ENCODE results near the gene CUL2. TPM values are rescaled to one million over a fixed set of nuclear protein-coding genes. Genes with fewer than 3 reads are reported as not detected.

The CUL2 gene
- total RNA-seq, 2 experiments from 2014 or later = 37.4 to 40.2 TPM

- peak within 1 kb of the TSS; percentile 98 for H3K27ac Mint-ChIP-seq
- ATAC-seq (peak; percentile 91), DNase-seq (peak; percentile 100)
- H3K36me3 Mint-ChIP-seq (ENCODE audit: low read depth) = peaks cover 22% of the 10 kb centered on the region
- peak within 1 kb of the TSS; percentile 97 for H3K4me3 Mint-ChIP-seq
- CTCF ChIA-PET = interaction anchor here (0.6 to 12.6 kb wide), 17 partner anchors 8 to 224 kb away, joined by 3 to 255 read pairs (median 5); no protein-coding TSS in a partner anchor
- no peaks in the 10 kb centered on the region for H3K27me3 Mint-ChIP-seq
- POLR2A ChIA-PET = interaction anchor here (0.9 to 5.0 kb wide), 22 partner anchors 11 to 229 kb away, joined by 3 to 81 read pairs (median 6); partner anchors contain the start of gene CUL2
- H3K9me3 Mint-ChIP-seq = no peaks in the 10 kb centered on the region
- TF ChIP-seq CTCF (IDR thresholded peaks at IDR 0.05) = peak; percentile 69
- intact Hi-C loops (cut with micrococcal nuclease) = loop anchor here (1.0 to 10.0 kb wide), 2 partner anchors 69 to 208 kb away; partner anchors contain the start of gene CCNY
- peaks cover 51% of the 10 kb centered on the region for H3K4me1 Mint-ChIP-seq (ENCODE audit: low read depth)
These were observed 36.6 kb upstream of the CUL2 start, which contains the start of gene CREM for GRCh38 chr10:35126530-35127288. Gene CREM (plus strand): TSS chr10:35126846. CDS start chr10:35137836, 10,990 bp downstream.

GRCh38 chr10:35126062-35126529 lies 36.0 kb upstream of the CUL2 start:
- ATAC-seq = peak; percentile 1
- H3K4me1 Mint-ChIP-seq (ENCODE audit: low read depth) = peaks cover 47% of the 10 kb centered on the region
- peak overlapping the region; percentile 91 for H3K27ac Mint-ChIP-seq
- H3K36me3 Mint-ChIP-seq (ENCODE audit: low read depth) = peaks cover 22% of the 10 kb centered on the region
- no peaks in the 10 kb centered on the region for H3K27me3 Mint-ChIP-seq
- CTCF ChIA-PET = interaction anchor here (0.6 to 12.6 kb wide), 14 partner anchors 8 to 132 kb away, joined by 3 to 255 read pairs (median 6); no protein-coding TSS in a partner anchor
- no peaks in the 10 kb centered on the region for H3K9me3 Mint-ChIP-seq
- peak overlapping the region; percentile 97 for H3K4me3 Mint-ChIP-seq
- no peak for TF ChIP-seq CTCF (IDR thresholded peaks at IDR 0.05)
- no peak for DNase-seq
- POLR2A ChIA-PET = interaction anchor here (0.9 to 5.0 kb wide), 17 partner anchors 16 to 214 kb away, joined by 3 to 81 read pairs (median 6); partner anchors contain the start of gene CUL2
- intact Hi-C loops (cut with micrococcal nuclease) = loop anchor here (10.0 kb wide), 1 partner anchor 209 kb away; the partner anchor contains the start of gene CCNY

- Mint-ChIP-seq H3K36me3 (ENCODE audit: low read depth) (peaks cover 20% of the 10 kb centered on the region), H3K27ac (peak overlapping the region; percentile 57), H3K9me3 (no peaks in the 10 kb centered on the region), H3K4me3 (no peak overlapping the region), H3K4me1 (ENCODE audit: low read depth) (peaks cover 39% of the 10 kb centered on the region), H3K27me3 (no peaks in the 10 kb centered on the region)
- ATAC-seq = no peak
- DNase-seq = no peak
- POLR2A ChIA-PET = interaction anchor here (1.2 to 4.3 kb wide), 3 partner anchors 24 to 88 kb away, joined by 3 to 30 read pairs (median 8); no protein-coding TSS in a partner anchor
- intact Hi-C loops (cut with micrococcal nuclease) = loop anchor here (10.0 kb wide), 1 partner anchor 210 kb away; the partner anchor contains the start of gene CCNY
- CTCF ChIA-PET = interaction anchor here (1.0 to 12.6 kb wide), 4 partner anchors 71 to 130 kb away, joined by 3 to 255 read pairs (median 80); no protein-coding TSS in a partner anchor
- no peak for TF ChIP-seq CTCF (IDR thresholded peaks at IDR 0.05)
These were observed 34.4 kb upstream of the CUL2 start for GRCh38 chr10:35124540-35124939.

- H3K36me3 Mint-ChIP-seq (ENCODE audit: low read depth) = no peaks in the 10 kb centered on the region
- H3K9me3 Mint-ChIP-seq = no peaks in the 10 kb centered on the region
- ChIA-PET CTCF (interaction anchor here (0.8 to 12.6 kb wide), 11 partner anchors 20 to 444 kb away, joined by 3 to 255 read pairs (median 12); no protein-coding TSS in a partner anchor), POLR2A (interaction anchor here (0.8 kb wide), 2 partner anchors 100 to 151 kb away, joined by 3 read pairs; no protein-coding TSS in a partner anchor)
- TF ChIP-seq CTCF (IDR thresholded peaks at IDR 0.05) = no peak
- H3K4me1 Mint-ChIP-seq (ENCODE audit: low read depth) = peaks cover 15% of the 10 kb centered on the region
- H3K27ac Mint-ChIP-seq = no peak overlapping the region
- no peak for ATAC-seq
- DNase-seq = no peak
- no peak overlapping the region for H3K4me3 Mint-ChIP-seq
- H3K27me3 Mint-ChIP-seq = no peaks in the 10 kb centered on the region
- intact Hi-C loops (cut with micrococcal nuclease) = no loop called here
These were observed 29.2 kb upstream of the CUL2 start for GRCh38 chr10:35119378-35119777.
